Cardiac muscle cell (in vitro differentiated cells and primary cell): Measurements from ENCODE around the gene FNDC3B. TPM values are rescaled to one million over a fixed set of nuclear protein-coding genes. Genes with fewer than 3 reads are reported as not detected.

Source experiments
- DNase-seq, 2 donors: peaks; one replicate each; pipeline versions ENCODE4 v3.0.0 to v3.0.0-alpha.2; 2010 to 2017; ENCODE audit warnings: low read depth in 1 of 2, low spot score in 1 of 2
- H3K27ac ChIP-seq: fragments of 200-600 bp; sonication (generic); 2 replicates; pipeline ENCODE4 v1.5.1; 2016
- H3K27me3 ChIP-seq: fragments of 200-600 bp; sonication (generic); 2 replicates; pipeline ENCODE4 v1.6.0; 2016; ENCODE audit warnings: control low read depth
- H3K36me3 ChIP-seq: fragments of 200-600 bp; sonication (generic); 2 replicates; pipeline ENCODE4 v1.5.1; 2016; ENCODE audit warnings: control low read depth
- H3K4me1 ChIP-seq: fragments of 200-600 bp; sonication (generic); 2 replicates; pipeline ENCODE4 v1.8.1; 2017; ENCODE audit warnings: low read depth, mild to moderate bottlenecking, mixed run types
- H3K4me3 ChIP-seq: fragments of 200-600 bp; sonication (generic); 2 replicates; pipeline ENCODE4 v1.5.1; 2016; ENCODE audit warnings: mild to moderate bottlenecking
- H3K9me3 ChIP-seq: fragments of 200-600 bp; sonication (generic); 2 replicates; pipeline ENCODE4 v1.5.1; 2017; ENCODE audit warnings: low read depth, mild to moderate bottlenecking, control low read depth
- CTCF ChIP-seq: IDR thresholded peaks from 2 replicates; pipeline ENCODE4 v1.5.1; 2012; ENCODE audit warnings: low read depth, mild to moderate bottlenecking, low read length
- polyA plus RNA-seq: library from polyadenylated mRNA; unstranded; fragments of >200 nt; fragmentation: Nextera tagmentation; extraction: Ambion mirVana; gene quantifications from 2 replicates; pipeline ENCODE4 v1.2.1, GENCODE V29; 2016
- total RNA-seq: library from RNA; depleted of rRNA; stranded (reverse); fragments of >200 nt; gene quantifications from 2 replicates; pipeline ENCODE4 v1.2.3, GENCODE V29; 2016

Gene FNDC3B
- total and polyA plus RNA-seq, 2 experiments from 2014 or later = 55.2 to 62.3 TPM

DNA sequence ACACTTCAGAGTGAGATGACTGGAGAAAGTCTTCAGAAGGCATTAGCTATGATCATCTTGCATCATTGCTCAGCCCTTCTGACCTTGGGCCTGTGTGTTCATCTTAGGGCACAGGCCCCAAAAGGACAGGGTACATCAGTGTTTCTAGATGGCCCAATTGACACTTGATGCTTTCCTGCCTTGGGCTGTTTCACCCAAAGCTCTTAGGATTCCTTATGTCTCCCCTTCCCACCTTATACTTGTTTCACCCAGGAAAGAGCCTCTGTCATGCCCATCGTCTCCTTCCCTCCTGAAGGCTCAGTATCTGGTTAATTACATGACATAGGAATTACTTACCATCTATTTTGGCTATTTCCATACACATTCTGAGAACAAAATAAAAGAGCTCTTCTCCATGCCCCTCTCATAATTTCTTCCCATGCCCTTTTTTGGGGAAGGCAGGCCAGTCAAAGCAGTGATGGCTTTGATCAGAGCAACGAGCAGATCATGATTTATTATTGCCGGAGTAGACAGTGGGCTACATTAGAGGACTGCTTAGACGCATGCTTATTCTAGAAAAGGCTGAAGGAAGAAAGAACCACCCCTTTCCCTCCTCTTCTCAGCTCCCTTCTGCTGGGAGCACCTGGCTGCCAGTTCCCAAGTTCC, 335.9 kb downstream of the FNDC3B start:
- H3K9me3 ChIP-seq = peaks cover 3% of the 10 kb centered on the region
- peaks cover 37% of the 10 kb centered on the region for H3K36me3 ChIP-seq
- no peaks in the 10 kb centered on the region for H3K27me3 ChIP-seq

GRCh38 chr3:172376402-172376801, 337.0 kb downstream of the FNDC3B start:
- Histone ChIP-seq H3K4me3 (no peak overlapping the region), H3K27ac (peak overlapping the region; percentile 10), H3K27me3 (no peaks in the 10 kb centered on the region), H3K9me3 (peaks cover 3% of the 10 kb centered on the region), H3K4me1 (no peaks in the 10 kb centered on the region), H3K36me3 (peaks cover 43% of the 10 kb centered on the region)
- no peak for DNase-seq
- TF ChIP-seq CTCF = no peak

More for the DNA sequence above, 335.9 kb downstream of the FNDC3B start:
- no peak for DNase-seq
- Histone ChIP-seq H3K4me3 (no peak overlapping the region), H3K4me1 (no peaks in the 10 kb centered on the region), H3K27ac (no peak overlapping the region)
- no peak for TF ChIP-seq CTCF

GRCh38 chr3:172376881-172377280, 337.5 kb downstream of the FNDC3B start:
- Histone ChIP-seq H3K36me3 (peaks cover 43% of the 10 kb centered on the region), H3K4me1 (no peaks in the 10 kb centered on the region), H3K9me3 (peaks cover 3% of the 10 kb centered on the region), H3K27me3 (no peaks in the 10 kb centered on the region), H3K27ac (no peak overlapping the region), H3K4me3 (no peak overlapping the region)
- no peak for TF ChIP-seq CTCF
- no peak for DNase-seq

DNA sequence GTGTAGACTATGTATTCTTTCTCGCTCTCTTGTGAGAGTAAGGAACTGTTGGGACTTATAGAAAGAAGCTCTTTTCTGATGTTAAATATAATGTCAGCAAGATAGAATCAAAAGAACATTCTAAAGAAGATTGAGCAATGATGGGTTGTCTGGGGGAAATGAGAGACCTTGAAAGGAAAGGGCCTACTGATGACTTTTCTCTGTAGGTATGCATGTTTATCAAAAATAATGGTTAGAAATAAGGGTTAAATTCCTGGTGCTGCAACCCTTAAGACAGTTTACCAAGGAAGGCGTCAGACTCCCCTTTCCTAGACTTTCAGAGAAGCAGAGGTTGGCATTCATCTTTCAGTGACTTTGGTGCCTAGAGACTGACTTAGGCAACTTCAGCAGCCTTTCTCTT, 339.1 kb downstream of the FNDC3B start:
- TF ChIP-seq CTCF = no peak
- no peak for DNase-seq
- Histone ChIP-seq H3K9me3 (peaks cover 3% of the 10 kb centered on the region), H3K27ac (no peak overlapping the region), H3K4me3 (no peak overlapping the region), H3K27me3 (no peaks in the 10 kb centered on the region), H3K4me1 (no peaks in the 10 kb centered on the region), H3K36me3 (peaks cover 43% of the 10 kb centered on the region)

DNA sequence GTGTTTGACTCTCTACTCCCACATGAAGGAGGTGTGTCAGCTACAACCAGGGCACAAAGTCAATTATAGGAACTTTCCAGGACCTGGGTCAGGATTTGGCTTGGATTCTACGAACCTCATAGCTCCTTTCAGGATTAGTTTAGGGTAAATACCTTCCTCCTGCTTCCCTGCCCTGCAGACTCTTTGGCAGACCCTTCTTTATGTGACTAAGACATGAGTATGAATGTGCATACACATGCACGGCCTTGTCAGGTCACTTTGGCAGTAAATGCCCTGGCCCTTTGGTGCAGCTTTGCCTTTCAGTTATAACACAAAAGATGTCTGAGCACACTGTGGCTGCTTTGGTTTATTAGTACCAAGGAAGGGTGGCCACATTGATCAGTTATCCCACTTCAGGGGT, 340.0 kb downstream of the FNDC3B start:
- H3K4me3 ChIP-seq = no peak overlapping the region
- no peaks in the 10 kb centered on the region for H3K27me3 ChIP-seq
- no peak for DNase-seq
- peaks cover 43% of the 10 kb centered on the region for H3K36me3 ChIP-seq
- H3K27ac ChIP-seq = no peak overlapping the region
- no peaks in the 10 kb centered on the region for H3K4me1 ChIP-seq
- TF ChIP-seq CTCF = no peak
- H3K9me3 ChIP-seq = peaks cover 3% of the 10 kb centered on the region
